PC-3 (cell line): Measurements from ENCODE around the gene TMEM178B. TPM values are rescaled to one million over a fixed set of nuclear protein-coding genes. Genes with fewer than 3 reads are reported as not detected.

ENCODE experiments used
- ATAC-seq: fragments of 200-7000 bp; cut with Tn5 transposase; 2 replicates; pipeline ENCODE4 v1.9.1; 2020; ENCODE audit warnings: mild to moderate bottlenecking, moderate library complexity
- BruUV-seq: library from RNA; stranded (reverse); fragments of 400-500 nt; replicated peaks from 2 replicates; lab custom pipeline; 2021; lab: Mats Ljungman, UMichigan
- CTCF ChIA-PET: fragments of 300-600 bp; sonication (Branson Sonifier 250); formaldehyde crosslinking; loops from one replicate; lab custom pipeline; 2022; ENCODE audit warnings: antibody characterized with exemption; lab: Charles Lee
- POLR2A ChIA-PET: fragments of 300-600 bp; sonication (Branson Sonifier 250); formaldehyde crosslinking; loops from one replicate; lab custom pipeline; 2022; ENCODE audit warnings: antibody characterized with exemption; ENCODE audit not compliant: unreplicated experiment; lab: Charles Lee
- DNase-seq: peaks from one replicate; pipeline ENCODE4 v3.0.0-alpha.2; 2015
- H2AFZ ChIP-seq: fragments of 300-600 bp; sonication (generic); 2 replicates; pipeline ENCODE4 v1.6.0; 2016; ENCODE audit warnings: antibody characterized with exemption, low read length
- H3F3A ChIP-seq: fragments of 300-600 bp; sonication (generic); one replicate; pipeline ENCODE4 v1.6.0; 2017; ENCODE audit warnings: antibody characterized with exemption, low read length, control low read depth, mild to moderate bottlenecking; ENCODE audit not compliant: unreplicated experiment
- H3K27ac ChIP-seq: fragments of 300-600 bp; sonication (generic); 2 replicates; pipeline ENCODE4 v1.5.1; 2016; ENCODE audit warnings: mild to moderate bottlenecking, low read length
- H3K27me3 ChIP-seq: fragments of 300-600 bp; sonication (generic); 2 replicates; pipeline ENCODE4 v1.6.1; 2016; ENCODE audit warnings: low read length, mixed read lengths
- H3K36me3 ChIP-seq: fragments of 300-600 bp; sonication (generic); 2 replicates; pipeline ENCODE4 v1.6.1; 2016; ENCODE audit warnings: low read depth, mixed run types, low read length, mixed read lengths
- H3K4me1 ChIP-seq: fragments of 300-600 bp; sonication (generic); 2 replicates; pipeline ENCODE4 v1.5.1; 2016; ENCODE audit warnings: low read length; ENCODE audit not compliant: insufficient read depth
- H3K4me2 ChIP-seq: fragments of 300-600 bp; sonication (generic); 2 replicates; pipeline ENCODE4 v1.6.0; 2016; ENCODE audit warnings: low read length
- H3K4me3 ChIP-seq: fragments of 300-600 bp; sonication (generic); 2 replicates; pipeline ENCODE4 v1.5.1; 2016; ENCODE audit warnings: mild to moderate bottlenecking, low read length, mixed read lengths
- H3K79me2 ChIP-seq: fragments of 300-600 bp; sonication (generic); 2 replicates; pipeline ENCODE4 v1.6.1; 2017; ENCODE audit warnings: low read length, mixed read lengths
- H3K9ac ChIP-seq: fragments of 300-600 bp; sonication (generic); 2 replicates; pipeline ENCODE4 v1.6.0; 2016; ENCODE audit warnings: mild to moderate bottlenecking, low read length
- H3K9me2 ChIP-seq: fragments of 300-600 bp; sonication (generic); replicated peaks from 2 replicates; pipeline ENCODE4 v1.6.1; 2016; ENCODE audit warnings: mixed run types, low read length, mixed read lengths
- H3K9me3 ChIP-seq: fragments of 300-600 bp; sonication (generic); 2 replicates; pipeline ENCODE4 v1.6.1; 2016; ENCODE audit warnings: low read length, mixed read lengths
- H4K20me1 ChIP-seq: fragments of 300-600 bp; sonication (generic); 2 replicates; pipeline ENCODE4 v1.6.1; 2016; ENCODE audit warnings: low read length, mixed read lengths
- EZH2 ChIP-seq: fragments of 300-600 bp; sonication (generic); IDR thresholded peaks from one replicate; pipeline ENCODE4 v1.6.1; 2017; ENCODE audit warnings: antibody characterized with exemption, mild to moderate bottlenecking, low read length; ENCODE audit not compliant: unreplicated experiment
- EZH2phosphoT487 ChIP-seq: fragments of 300-600 bp; sonication (generic); IDR thresholded peaks from 2 replicates; pipeline ENCODE4 v1.6.1; 2018; ENCODE audit warnings: mild to moderate bottlenecking, antibody characterized with exemption, low read length, borderline replicate concordance
- intact Hi-C: fragments of 100-400 bp; cut with micrococcal nuclease; formaldehyde crosslinking; loops from 2 replicates; pipeline ENCODE4 v1.9.0; 2023
- total RNA-seq: library from RNA; depleted of rRNA; stranded (reverse); fragments of >200 nt; gene quantifications from 2 replicates; pipeline ENCODE4 v1.2.3, GENCODE V29; 2014
- TF ChIP-seq, protein P1 (sequence below): fragments of 300-600 bp; sonication (generic); conservative IDR thresholded peaks from 2 replicates; pipeline ENCODE4 v1.5.1; 2017; ENCODE audit warnings: antibody characterized with exemption, low read depth, mild to moderate bottlenecking, low read length

The TMEM178B gene
- total RNA-seq, 1 experiment from 2014 or later = 0.29 TPM

DNA sequence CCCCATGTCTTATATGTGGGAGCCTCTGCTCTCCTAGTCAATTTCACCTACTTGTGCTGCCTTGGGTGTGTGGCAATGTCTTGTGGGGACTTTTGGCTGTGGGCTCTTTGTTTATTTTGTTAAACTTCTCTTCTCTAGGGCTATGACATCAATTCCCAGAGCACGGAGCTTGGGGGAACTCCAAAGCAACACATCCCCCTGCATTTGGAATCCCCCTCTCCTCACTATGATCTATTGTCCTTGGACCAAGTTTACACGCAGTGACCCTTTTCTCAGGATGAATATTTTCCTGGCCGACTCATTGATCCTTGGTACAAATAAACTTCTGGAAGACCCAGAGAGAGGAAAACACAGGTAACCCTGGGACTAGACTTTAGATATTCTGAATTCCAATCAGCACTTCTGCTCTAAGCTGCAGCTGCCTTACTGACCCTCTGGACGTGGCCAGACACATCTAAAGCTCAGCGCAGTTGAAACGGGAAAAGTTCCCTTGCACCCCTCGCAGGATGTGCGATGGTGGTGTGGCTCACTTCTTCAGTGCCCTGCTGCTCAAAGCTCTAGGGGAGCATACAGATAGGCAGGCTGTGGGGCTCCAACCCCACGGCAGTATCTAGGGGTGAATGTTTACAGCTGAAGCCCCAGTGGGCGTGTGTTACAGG is 110.8 kb downstream of the TMEM178B start:
- Histone ChIP-seq H3K9ac (no peak overlapping the region), H3K4me1 (no peaks in the 10 kb centered on the region), H3K27me3 (peaks cover 44% of the 10 kb centered on the region), H2AFZ (no peak overlapping the region), H4K20me1 (no peaks in the 10 kb centered on the region), H3F3A (no peaks in the 10 kb centered on the region), H3K4me2 (no peak overlapping the region), H3K27ac (no peak overlapping the region), H3K4me3 (no peak overlapping the region), H3K79me2 (no peaks in the 10 kb centered on the region), H3K36me3 (no peaks in the 10 kb centered on the region), H3K9me3 (no peaks in the 10 kb centered on the region), H3K9me2 (no peaks in the 10 kb centered on the region)
- intact Hi-C loops = no loop called here
- ChIA-PET CTCF (no interaction called here), POLR2A (no interaction called here)
- DNase-seq (no peak), ATAC-seq (no peak)
- BruUV-seq = no TSS peak
- TF ChIP-seq EZH2phosphoT487 (no peak), EZH2 (no peak)
- TF ChIP-seq, protein P1, sequence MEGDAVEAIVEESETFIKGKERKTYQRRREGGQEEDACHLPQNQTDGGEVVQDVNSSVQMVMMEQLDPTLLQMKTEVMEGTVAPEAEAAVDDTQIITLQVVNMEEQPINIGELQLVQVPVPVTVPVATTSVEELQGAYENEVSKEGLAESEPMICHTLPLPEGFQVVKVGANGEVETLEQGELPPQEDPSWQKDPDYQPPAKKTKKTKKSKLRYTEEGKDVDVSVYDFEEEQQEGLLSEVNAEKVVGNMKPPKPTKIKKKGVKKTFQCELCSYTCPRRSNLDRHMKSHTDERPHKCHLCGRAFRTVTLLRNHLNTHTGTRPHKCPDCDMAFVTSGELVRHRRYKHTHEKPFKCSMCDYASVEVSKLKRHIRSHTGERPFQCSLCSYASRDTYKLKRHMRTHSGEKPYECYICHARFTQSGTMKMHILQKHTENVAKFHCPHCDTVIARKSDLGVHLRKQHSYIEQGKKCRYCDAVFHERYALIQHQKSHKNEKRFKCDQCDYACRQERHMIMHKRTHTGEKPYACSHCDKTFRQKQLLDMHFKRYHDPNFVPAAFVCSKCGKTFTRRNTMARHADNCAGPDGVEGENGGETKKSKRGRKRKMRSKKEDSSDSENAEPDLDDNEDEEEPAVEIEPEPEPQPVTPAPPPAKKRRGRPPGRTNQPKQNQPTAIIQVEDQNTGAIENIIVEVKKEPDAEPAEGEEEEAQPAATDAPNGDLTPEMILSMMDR = no peak

DNA sequence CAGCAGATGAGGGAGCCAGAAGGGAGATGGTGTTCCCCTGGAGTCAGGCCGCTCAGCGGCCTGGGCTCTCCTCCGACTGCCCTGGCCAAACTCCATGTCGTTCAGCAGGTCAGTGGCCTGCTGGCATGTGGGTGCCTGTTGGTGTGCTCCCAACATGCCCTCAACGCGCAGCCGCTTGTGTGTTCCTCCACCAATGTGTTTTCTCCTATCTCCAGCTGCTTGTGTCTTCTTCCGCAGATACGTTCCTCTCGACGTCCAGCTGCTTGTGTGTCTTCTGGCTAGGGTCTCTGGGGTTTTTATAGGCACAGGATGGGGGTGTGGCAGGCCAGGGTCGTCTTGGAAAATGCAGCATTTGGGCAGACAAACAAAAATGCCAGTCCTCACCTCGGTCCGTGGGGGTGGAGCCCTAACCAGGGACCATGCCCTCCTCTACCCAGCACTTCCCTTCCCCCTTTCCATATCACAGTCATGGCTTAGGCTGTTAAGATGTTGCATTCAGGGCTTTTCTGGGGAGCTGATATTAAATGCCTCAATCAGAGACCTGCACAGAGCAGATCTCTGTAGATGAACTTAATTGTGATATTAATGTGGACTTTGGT is 111.6 kb downstream of the TMEM178B start:
- ChIA-PET POLR2A (no interaction called here), CTCF (no interaction called here)
- no peak overlapping the region for H3K27ac ChIP-seq
- H3K79me2 ChIP-seq = no peaks in the 10 kb centered on the region
- H3K4me3 ChIP-seq = no peak overlapping the region
- TF ChIP-seq, protein P1 = no peak
- no peak for TF ChIP-seq EZH2phosphoT487
- no peak for TF ChIP-seq EZH2
- H3F3A ChIP-seq = no peaks in the 10 kb centered on the region
- H3K36me3 ChIP-seq = no peaks in the 10 kb centered on the region
- BruUV-seq = no TSS peak
- H3K4me2 ChIP-seq = no peak overlapping the region
- DNase-seq = no peak
- no peaks in the 10 kb centered on the region for H3K4me1 ChIP-seq
- peaks cover 39% of the 10 kb centered on the region for H3K27me3 ChIP-seq
- no peak overlapping the region for H2AFZ ChIP-seq
- H3K9me3 ChIP-seq = no peaks in the 10 kb centered on the region
- H4K20me1 ChIP-seq = no peaks in the 10 kb centered on the region
- H3K9me2 ChIP-seq = no peaks in the 10 kb centered on the region
- intact Hi-C loops = no loop called here
- no peak for ATAC-seq
- H3K9ac ChIP-seq = no peak overlapping the region

DNA sequence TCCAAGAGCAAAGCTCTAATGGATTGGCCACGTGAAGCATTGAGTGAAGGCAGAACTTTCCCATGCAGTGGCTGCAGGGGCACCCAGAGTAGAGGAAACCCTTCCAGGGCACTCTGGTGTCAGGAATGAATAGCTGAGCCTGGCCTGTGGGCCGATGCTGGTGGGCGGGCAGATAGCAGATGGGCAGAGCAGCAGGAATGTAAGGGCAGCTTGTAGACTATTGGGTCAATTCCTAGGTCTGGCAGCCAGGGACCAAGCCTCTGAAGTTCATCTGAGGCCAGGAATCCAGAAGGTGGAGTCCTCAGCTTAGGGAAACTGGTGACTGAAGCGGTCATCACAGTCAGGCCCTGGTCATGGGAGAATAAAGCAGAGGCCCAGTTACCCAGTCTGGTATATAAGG is 115.4 kb downstream of the TMEM178B start:
- TF ChIP-seq EZH2 (no peak), EZH2phosphoT487 (no peak)
- TF ChIP-seq, protein P1 = no peak
- Histone ChIP-seq H4K20me1 (no peaks in the 10 kb centered on the region), H3K9ac (no peak overlapping the region), H3K79me2 (no peaks in the 10 kb centered on the region), H3K36me3 (no peaks in the 10 kb centered on the region), H3K4me2 (no peak overlapping the region), H3F3A (no peaks in the 10 kb centered on the region), H3K9me3 (no peaks in the 10 kb centered on the region), H3K9me2 (no peaks in the 10 kb centered on the region), H3K4me3 (no peak overlapping the region), H3K4me1 (no peaks in the 10 kb centered on the region), H3K27ac (no peak overlapping the region), H2AFZ (no peak overlapping the region), H3K27me3 (peaks cover 30% of the 10 kb centered on the region; the same call in 1 of the 2 replicates)
- BruUV-seq = no TSS peak
- intact Hi-C loops = no loop called here
- DNase-seq = no peak
- ChIA-PET CTCF (no interaction called here), POLR2A (no interaction called here)
- ATAC-seq = no peak
